Astrocyte (in vitro differentiated cells and primary cell): ENCODE data around the gene RC3H1. TPM values are rescaled to one million over a fixed set of nuclear protein-coding genes. Genes with fewer than 3 reads are reported as not detected.

Experiments used
- DNase-seq: peaks from one replicate; pipeline ENCODE4 v3.0.0-alpha.2; 2010; ENCODE audit warnings: low read depth
- FAIRE-seq: peaks from 2 replicates; lab custom pipeline; 2011; peaks lifted over from hg19 to GRCh38; lab: Jason Lieb, UNC
- H2AFZ ChIP-seq: 2 replicates; pipeline ENCODE4 v1.6.0; 2012; ENCODE audit warnings: low read depth, low read length, inconsistent platforms
- H3K27ac ChIP-seq: 2 replicates; pipeline ENCODE4 v1.5.1; 2011; ENCODE audit warnings: low read depth, low read length, inconsistent platforms
- H3K27me3 ChIP-seq: 2 replicates; pipeline ENCODE4 v1.6.0; 2011; ENCODE audit warnings: low read length, inconsistent platforms; ENCODE audit not compliant: insufficient read depth
- H3K36me3 ChIP-seq: 2 replicates; pipeline ENCODE4 v1.5.1; 2011; ENCODE audit warnings: low read length, inconsistent platforms; ENCODE audit not compliant: insufficient read depth
- H3K4me1 ChIP-seq: 2 replicates; pipeline ENCODE4 v1.5.1; 2011; ENCODE audit warnings: low read length, inconsistent platforms; ENCODE audit not compliant: insufficient read depth
- H3K4me2 ChIP-seq: 2 replicates; pipeline ENCODE4 v1.6.0; 2012; ENCODE audit warnings: low read length, inconsistent platforms
- H3K4me3 ChIP-seq: 2 replicates; pipeline ENCODE4 v1.5.1; 2011; ENCODE audit warnings: low read depth, mild to moderate bottlenecking, low read length, inconsistent platforms; ENCODE audit not compliant: insufficient read depth
- H3K79me2 ChIP-seq: 2 replicates; pipeline ENCODE4 v1.6.0; 2012; ENCODE audit warnings: mild to moderate bottlenecking, low read length, inconsistent platforms; ENCODE audit not compliant: insufficient read depth
- H3K9ac ChIP-seq: 2 replicates; pipeline ENCODE4 v1.6.0; 2012; ENCODE audit warnings: mild to moderate bottlenecking, low read length, inconsistent platforms
- H3K9me3 ChIP-seq: 2 replicates; pipeline ENCODE4 v1.5.1; 2012; ENCODE audit warnings: low read depth, mild to moderate bottlenecking, low read length, inconsistent platforms; ENCODE audit not compliant: insufficient read depth
- H4K20me1 ChIP-seq: 2 replicates; pipeline ENCODE4 v1.6.0; 2012; ENCODE audit warnings: low read length, inconsistent platforms; ENCODE audit not compliant: insufficient read depth
- H3K27ac Mint-ChIP-seq: one replicate; pipeline ENCODE4 v1.8.0; 2021; ENCODE audit warnings: mild to moderate bottlenecking, mixed read lengths; ENCODE audit not compliant: unreplicated experiment
- H3K27me3 Mint-ChIP-seq: one replicate; pipeline ENCODE4 v1.8.0; 2021; ENCODE audit warnings: low read depth, mixed read lengths; ENCODE audit not compliant: unreplicated experiment
- H3K36me3 Mint-ChIP-seq: one replicate; pipeline ENCODE4 v1.8.0; 2021; ENCODE audit warnings: low read depth, mixed read lengths; ENCODE audit not compliant: unreplicated experiment
- H3K4me1 Mint-ChIP-seq: one replicate; pipeline ENCODE4 v1.8.0; 2021; ENCODE audit warnings: low read depth, mixed read lengths; ENCODE audit not compliant: unreplicated experiment
- H3K4me3 Mint-ChIP-seq: one replicate; pipeline ENCODE4 v1.8.0; 2021; ENCODE audit warnings: mild to moderate bottlenecking, moderate library complexity, mixed read lengths; ENCODE audit not compliant: unreplicated experiment
- H3K9me3 Mint-ChIP-seq: one replicate; pipeline ENCODE4 v1.8.0; 2021; ENCODE audit warnings: mild to moderate bottlenecking, mixed read lengths; ENCODE audit not compliant: unreplicated experiment
- CTCF ChIP-seq: IDR thresholded peaks from 2 replicates; pipeline ENCODE4 v1.5.1; 2011; ENCODE audit warnings: low read depth, mild to moderate bottlenecking, inconsistent platforms, low read length, moderate library complexity; ENCODE audit not compliant: insufficient read depth
- EZH2 ChIP-seq: IDR thresholded peaks from 2 replicates; pipeline ENCODE4 v1.6.1; 2012; ENCODE audit warnings: mild to moderate bottlenecking, low read length, inconsistent platforms; ENCODE audit not compliant: insufficient read depth
- total RNA-seq: library from RNA; stranded (reverse); gene quantifications from 2 replicates; pipeline ENCODE4 v1.2.1, GENCODE V29; 2021

RC3H1 gene
- total RNA-seq, 1 donor from 2014 or later, result 38.1 TPM

GRCh38 chr1:174036798-174037197 lies 14.6 kb upstream of the RC3H1 start:
- no peak overlapping the region for H3K27ac ChIP-seq
- no peak for DNase-seq
- no peaks in the 10 kb centered on the region for H3K27me3 Mint-ChIP-seq
- FAIRE-seq, result no peak
- no peak overlapping the region for H3K4me3 ChIP-seq
- no peaks in the 10 kb centered on the region for H3K79me2 ChIP-seq
- H3K9me3 Mint-ChIP-seq, result no peaks in the 10 kb centered on the region
- no peak overlapping the region for H3K9ac ChIP-seq
- H3K4me3 Mint-ChIP-seq, result no peak overlapping the region
- no peak overlapping the region for H2AFZ ChIP-seq
- H3K27me3 ChIP-seq, result no peaks in the 10 kb centered on the region
- H3K4me2 ChIP-seq, result no peak overlapping the region
- H3K4me1 ChIP-seq, result no peaks in the 10 kb centered on the region
- H3K36me3 ChIP-seq, result no peaks in the 10 kb centered on the region
- no peaks in the 10 kb centered on the region for H3K4me1 Mint-ChIP-seq
- H4K20me1 ChIP-seq, result no peaks in the 10 kb centered on the region
- TF ChIP-seq EZH2, result no peak
- TF ChIP-seq CTCF, result no peak
- H3K27ac Mint-ChIP-seq, result no peak overlapping the region
- no peaks in the 10 kb centered on the region for H3K36me3 Mint-ChIP-seq
- no peaks in the 10 kb centered on the region for H3K9me3 ChIP-seq

- Histone ChIP-seq H2AFZ (no peak overlapping the region), H3K36me3 (no peaks in the 10 kb centered on the region), H3K79me2 (no peaks in the 10 kb centered on the region), H4K20me1 (no peaks in the 10 kb centered on the region), H3K4me3 (no peak overlapping the region), H3K27me3 (no peaks in the 10 kb centered on the region), H3K4me2 (no peak overlapping the region), H3K9me3 (no peaks in the 10 kb centered on the region), H3K4me1 (no peaks in the 10 kb centered on the region), H3K27ac (no peak overlapping the region), H3K9ac (no peak overlapping the region)
- no peaks in the 10 kb centered on the region for H3K36me3 Mint-ChIP-seq
- FAIRE-seq (no peak), DNase-seq (no peak)
- H3K27me3 Mint-ChIP-seq, result no peaks in the 10 kb centered on the region
- no peaks in the 10 kb centered on the region for H3K4me1 Mint-ChIP-seq
- H3K9me3 Mint-ChIP-seq, result no peaks in the 10 kb centered on the region
- no peak overlapping the region for H3K27ac Mint-ChIP-seq
- TF ChIP-seq CTCF (no peak), EZH2 (no peak)
- H3K4me3 Mint-ChIP-seq, result no peak overlapping the region
These were observed 14.0 kb upstream of the RC3H1 start for GRCh38 chr1:174036204-174036603.

GRCh38 chr1:174032671-174033222 lies 10.6 kb upstream of the RC3H1 start:
- Histone ChIP-seq H3K4me2 (no peak overlapping the region), H3K27me3 (no peaks in the 10 kb centered on the region), H4K20me1 (no peaks in the 10 kb centered on the region), H2AFZ (no peak overlapping the region), H3K4me1 (no peaks in the 10 kb centered on the region), H3K9ac (no peak overlapping the region), H3K9me3 (no peaks in the 10 kb centered on the region), H3K79me2 (no peaks in the 10 kb centered on the region), H3K4me3 (no peak overlapping the region), H3K27ac (no peak overlapping the region), H3K36me3 (no peaks in the 10 kb centered on the region)
- Mint-ChIP-seq H3K4me1 (no peaks in the 10 kb centered on the region), H3K27ac (no peak overlapping the region), H3K9me3 (no peaks in the 10 kb centered on the region), H3K4me3 (no peak overlapping the region), H3K27me3 (peaks cover 2% of the 10 kb centered on the region), H3K36me3 (no peaks in the 10 kb centered on the region)
- no peak for DNase-seq
- FAIRE-seq, result no peak
- TF ChIP-seq EZH2 (no peak), CTCF (no peak)
